HUES48 (cell line): Measurements from ENCODE around the gene IL1R2.

Experiments used
- H3K27ac ChIP-seq: one replicate; pipeline ENCODE4 v1.7.0; 2013; ENCODE audit warnings: low read depth, low read length, inconsistent platforms
- H3K27me3 ChIP-seq: 2 replicates; pipeline ENCODE4 v1.6.1; 2013; ENCODE audit warnings: mild to moderate bottlenecking, low read length; ENCODE audit not compliant: control insufficient read depth, insufficient read depth
- H3K36me3 ChIP-seq: 2 replicates; pipeline ENCODE4 v1.6.1; 2013; ENCODE audit warnings: low read length; ENCODE audit not compliant: control insufficient read depth, insufficient read depth
- H3K4me1 ChIP-seq: 2 replicates; pipeline ENCODE4 v1.6.1; 2013; ENCODE audit warnings: mild to moderate bottlenecking, low read length; ENCODE audit not compliant: control insufficient read depth, insufficient read depth
- H3K4me3 ChIP-seq: 2 replicates; pipeline ENCODE4 v1.5.1; 2013; ENCODE audit warnings: mild to moderate bottlenecking, low read depth, low read length
- H3K9ac ChIP-seq: 2 replicates; pipeline ENCODE4 v1.6.1; 2013; ENCODE audit warnings: mild to moderate bottlenecking, low read depth, low read length, moderate library complexity
- H3K9me3 ChIP-seq: 2 replicates; pipeline ENCODE4 v1.6.1; 2013; ENCODE audit warnings: low read length; ENCODE audit not compliant: control insufficient read depth, insufficient read depth

The IL1R2 gene

GRCh38 chr2:101986376-101986775 is 5.4 kb upstream of the IL1R2 start:
- Histone ChIP-seq H3K9ac (no peak overlapping the region), H3K4me1 (peaks cover 10% of the 10 kb centered on the region), H3K36me3 (no peaks in the 10 kb centered on the region), H3K27ac (no peak overlapping the region), H3K4me3 (no peak overlapping the region), H3K9me3 (no peaks in the 10 kb centered on the region), H3K27me3 (no peaks in the 10 kb centered on the region)

GRCh38 chr2:101986804-101987740 is 4.7 kb upstream of the IL1R2 start:
- Histone ChIP-seq H3K9ac (no peak overlapping the region), H3K4me1 (peaks cover 10% of the 10 kb centered on the region), H3K27me3 (no peaks in the 10 kb centered on the region), H3K4me3 (no peak overlapping the region), H3K27ac (no peak overlapping the region), H3K9me3 (no peaks in the 10 kb centered on the region), H3K36me3 (no peaks in the 10 kb centered on the region)

- H3K27me3 ChIP-seq: no peaks in the 10 kb centered on the region
- no peak overlapping the region for H3K9ac ChIP-seq
- no peak overlapping the region for H3K27ac ChIP-seq
These were observed 3.9 kb upstream of the IL1R2 start for GRCh38 chr2:101987832-101988231.

GRCh38 chr2:101988541-101988940 is 3.2 kb upstream of the IL1R2 start:
- H3K27me3 ChIP-seq: no peaks in the 10 kb centered on the region
- H3K4me3 ChIP-seq: no peak overlapping the region
- no peaks in the 10 kb centered on the region for H3K9me3 ChIP-seq
- H3K9ac ChIP-seq: no peak overlapping the region
- H3K27ac ChIP-seq: no peak overlapping the region
- H3K4me1 ChIP-seq: peaks cover 3% of the 10 kb centered on the region; the same call in 1 of the 2 replicates
- no peaks in the 10 kb centered on the region for H3K36me3 ChIP-seq

More at GRCh38 chr2:101987832-101988231, 3.9 kb upstream of the IL1R2 start:
- no peaks in the 10 kb centered on the region for H3K9me3 ChIP-seq
- H3K4me1 ChIP-seq: peaks cover 10% of the 10 kb centered on the region
- no peaks in the 10 kb centered on the region for H3K36me3 ChIP-seq
- no peak overlapping the region for H3K4me3 ChIP-seq

GRCh38 chr2:101989740-101990460 is 1.9 kb upstream of the IL1R2 start:
- Histone ChIP-seq H3K9ac (no peak overlapping the region), H3K27me3 (no peaks in the 10 kb centered on the region), H3K4me3 (no peak overlapping the region), H3K4me1 (no peaks in the 10 kb centered on the region), H3K9me3 (no peaks in the 10 kb centered on the region), H3K36me3 (no peaks in the 10 kb centered on the region), H3K27ac (no peak overlapping the region)

- Histone ChIP-seq H3K27ac (no peak overlapping the region), H3K9ac (no peak overlapping the region), H3K4me3 (no peak overlapping the region), H3K9me3 (no peaks in the 10 kb centered on the region), H3K36me3 (no peaks in the 10 kb centered on the region), H3K4me1 (no peaks in the 10 kb centered on the region), H3K27me3 (no peaks in the 10 kb centered on the region; the same call in 1 of the 2 replicates)
These were observed 2.0 kb downstream of the IL1R2 start for GRCh38 chr2:101993772-101994171.

- Histone ChIP-seq H3K4me1 (no peaks in the 10 kb centered on the region), H3K36me3 (no peaks in the 10 kb centered on the region), H3K9ac (no peak overlapping the region), H3K9me3 (no peaks in the 10 kb centered on the region), H3K4me3 (no peak overlapping the region), H3K27ac (no peak overlapping the region), H3K27me3 (no peaks in the 10 kb centered on the region; the same call in 1 of the 2 replicates)
These were observed 3.3 kb downstream of the IL1R2 start for GRCh38 chr2:101995019-101995418.

GRCh38 chr2:101995804-101996203 is 4.0 kb downstream of the IL1R2 start:
- Histone ChIP-seq H3K27me3 (no peaks in the 10 kb centered on the region; the same call in 1 of the 2 replicates), H3K36me3 (no peaks in the 10 kb centered on the region), H3K4me3 (no peak overlapping the region), H3K9ac (no peak overlapping the region), H3K27ac (no peak overlapping the region), H3K9me3 (no peaks in the 10 kb centered on the region), H3K4me1 (no peaks in the 10 kb centered on the region)

GRCh38 chr2:101998556-101998895 is 6.8 kb downstream of the IL1R2 start:
- H3K4me1 ChIP-seq: no peaks in the 10 kb centered on the region
- no peak overlapping the region for H3K4me3 ChIP-seq
- no peaks in the 10 kb centered on the region for H3K9me3 ChIP-seq
- H3K27ac ChIP-seq: no peak overlapping the region
- no peaks in the 10 kb centered on the region; the same call in 1 of the 2 replicates for H3K27me3 ChIP-seq
- no peak overlapping the region for H3K9ac ChIP-seq
- H3K36me3 ChIP-seq: no peaks in the 10 kb centered on the region

- no peak overlapping the region for H3K9ac ChIP-seq
- no peak overlapping the region for H3K27ac ChIP-seq
- H3K36me3 ChIP-seq: no peaks in the 10 kb centered on the region
- no peak overlapping the region for H3K4me3 ChIP-seq
- no peaks in the 10 kb centered on the region; the same call in 1 of the 2 replicates for H3K27me3 ChIP-seq
- no peaks in the 10 kb centered on the region for H3K9me3 ChIP-seq
- H3K4me1 ChIP-seq: no peaks in the 10 kb centered on the region
These were observed 7.4 kb downstream of the IL1R2 start for GRCh38 chr2:101998896-101999789.
